GM12864 (cell line): ENCODE measurements around the gene PTER.

Experiments
- DNase-seq: peaks from one replicate; pipeline ENCODE4 v3.0.0-alpha.2; 2011; ENCODE audit warnings: low read depth
- H3K4me3 ChIP-seq: 2 replicates; pipeline ENCODE4 v1.5.1; 2011; ENCODE audit warnings: mild to moderate bottlenecking, low read depth, low read length, control low read depth
- TF ChIP-seq, protein P1 (sequence below): IDR thresholded peaks from 2 replicates; pipeline ENCODE4 v1.5.1; 2011; ENCODE audit warnings: low read depth, mild to moderate bottlenecking, moderate library complexity, low read length, control low read depth, inconsistent platforms; ENCODE audit errors: missing control alignments

PTER gene

DNA sequence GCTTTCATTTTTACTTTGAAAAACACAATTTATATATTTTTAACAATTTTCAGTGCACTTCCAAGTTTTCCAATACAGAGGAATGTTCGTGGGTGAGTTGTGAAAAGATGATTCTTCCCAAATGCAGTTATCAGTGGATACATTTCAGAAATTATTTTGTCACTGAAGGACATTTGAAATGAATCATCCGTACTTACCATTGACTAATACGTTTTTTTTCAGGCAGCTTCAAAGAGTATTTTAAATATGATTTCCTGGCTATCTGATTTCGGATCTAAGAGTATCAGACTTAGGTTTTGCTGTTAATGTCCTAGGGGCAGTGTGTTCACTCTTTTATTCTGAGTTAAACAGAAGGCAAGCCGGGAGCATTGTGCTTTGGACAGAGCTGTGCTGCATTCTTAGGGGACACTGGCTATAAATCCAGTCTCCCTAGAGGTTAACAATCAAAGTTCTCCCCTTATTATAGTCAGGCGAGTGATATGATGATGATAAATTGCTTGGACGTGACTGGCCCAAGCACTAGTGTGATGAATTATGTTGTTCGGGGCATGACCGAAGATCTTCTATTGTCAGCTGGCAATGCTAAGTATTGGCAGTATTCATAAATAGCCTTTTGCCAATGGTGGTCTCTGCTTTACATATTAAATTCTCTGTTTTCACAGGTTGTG lies 4.5 kb downstream of the PTER start:
- DNase-seq, result no peak
- H3K4me3 ChIP-seq, result peak overlapping the region; percentile 22; the same call in 1 of the 2 replicates

DNA sequence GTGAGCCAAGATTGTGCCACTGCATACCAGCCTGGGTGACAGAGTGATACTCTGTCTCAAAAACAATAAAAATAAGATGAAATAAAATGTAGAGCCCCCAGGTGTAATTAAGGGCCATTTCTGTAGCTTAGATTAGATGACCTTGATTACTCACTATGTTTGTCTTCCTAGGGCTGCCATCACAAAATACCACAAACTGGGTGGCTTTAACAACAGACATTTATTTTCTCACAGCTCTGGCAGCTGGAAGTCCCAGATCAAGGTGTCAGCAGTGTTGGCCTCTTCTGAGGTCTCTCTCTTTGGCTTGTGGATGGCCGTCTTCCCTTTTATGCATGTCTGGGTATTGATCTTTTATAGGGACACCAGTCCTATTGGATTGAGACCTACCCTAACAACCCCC lies 6.1 kb downstream of the PTER start:
- no peak overlapping the region for H3K4me3 ChIP-seq

More for the DNA sequence above, 4.5 kb downstream of the PTER start:
- TF ChIP-seq, protein P1, sequence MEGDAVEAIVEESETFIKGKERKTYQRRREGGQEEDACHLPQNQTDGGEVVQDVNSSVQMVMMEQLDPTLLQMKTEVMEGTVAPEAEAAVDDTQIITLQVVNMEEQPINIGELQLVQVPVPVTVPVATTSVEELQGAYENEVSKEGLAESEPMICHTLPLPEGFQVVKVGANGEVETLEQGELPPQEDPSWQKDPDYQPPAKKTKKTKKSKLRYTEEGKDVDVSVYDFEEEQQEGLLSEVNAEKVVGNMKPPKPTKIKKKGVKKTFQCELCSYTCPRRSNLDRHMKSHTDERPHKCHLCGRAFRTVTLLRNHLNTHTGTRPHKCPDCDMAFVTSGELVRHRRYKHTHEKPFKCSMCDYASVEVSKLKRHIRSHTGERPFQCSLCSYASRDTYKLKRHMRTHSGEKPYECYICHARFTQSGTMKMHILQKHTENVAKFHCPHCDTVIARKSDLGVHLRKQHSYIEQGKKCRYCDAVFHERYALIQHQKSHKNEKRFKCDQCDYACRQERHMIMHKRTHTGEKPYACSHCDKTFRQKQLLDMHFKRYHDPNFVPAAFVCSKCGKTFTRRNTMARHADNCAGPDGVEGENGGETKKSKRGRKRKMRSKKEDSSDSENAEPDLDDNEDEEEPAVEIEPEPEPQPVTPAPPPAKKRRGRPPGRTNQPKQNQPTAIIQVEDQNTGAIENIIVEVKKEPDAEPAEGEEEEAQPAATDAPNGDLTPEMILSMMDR, result no peak

DNA sequence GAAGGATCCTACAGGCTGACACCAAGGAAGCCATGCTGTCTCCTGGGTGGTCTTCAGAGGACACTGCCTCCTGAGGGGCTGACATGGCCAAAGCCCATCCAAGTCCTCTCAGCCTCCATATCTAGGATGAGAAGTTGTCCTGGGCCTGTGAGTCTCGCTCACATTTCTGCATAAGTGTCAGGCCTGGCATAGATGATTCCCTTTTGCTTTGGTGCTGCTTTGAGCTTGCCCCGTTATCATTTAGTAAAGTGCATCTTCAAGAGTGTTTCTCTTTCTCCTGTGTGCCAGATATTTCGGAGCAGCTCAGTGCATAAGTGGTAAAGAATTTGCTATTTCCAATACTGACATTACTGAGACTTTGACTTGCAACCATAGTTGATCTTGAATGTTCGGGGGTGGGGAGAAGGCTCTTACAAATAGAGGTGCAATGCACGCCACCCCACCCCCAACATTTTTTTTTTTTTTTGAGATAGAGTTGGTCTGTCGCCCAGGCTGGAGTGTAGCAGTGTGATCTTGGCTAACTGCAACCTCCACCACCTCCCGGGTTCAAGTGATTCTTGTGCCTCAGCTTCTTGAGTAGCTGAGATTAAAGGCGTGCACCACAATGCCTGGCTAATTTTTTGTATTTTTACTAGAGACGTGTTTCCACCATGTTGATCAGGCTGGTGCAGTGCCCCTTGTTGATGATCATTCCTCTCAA lies 9.1 kb downstream of the PTER start:
- no peak for DNase-seq
- H3K4me3 ChIP-seq, result no peak overlapping the region
- TF ChIP-seq, protein P1, result no peak

More for the DNA sequence above, 6.1 kb downstream of the PTER start:
- TF ChIP-seq, protein P1, result no peak
- DNase-seq, result no peak

DNA sequence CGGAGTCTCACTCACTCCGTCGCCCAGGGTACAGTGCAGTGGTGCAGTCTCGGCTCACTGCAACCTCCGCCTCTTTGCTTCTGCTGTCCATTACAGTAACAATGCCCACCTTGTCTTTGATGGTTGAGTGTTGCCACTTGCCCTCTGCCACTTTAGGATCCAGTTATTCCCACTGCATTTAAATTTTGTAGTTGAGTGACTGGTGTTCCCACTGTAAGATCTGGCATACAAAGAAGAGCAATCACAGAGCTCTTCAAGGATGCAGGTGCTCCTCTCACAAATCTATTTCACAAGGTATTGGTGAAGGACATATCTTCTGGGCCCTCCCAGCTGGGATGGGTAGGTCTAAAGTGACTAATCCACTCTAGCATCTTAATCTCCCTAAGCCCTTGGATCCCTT lies 12.6 kb downstream of the PTER start:
- no peak overlapping the region for H3K4me3 ChIP-seq
- TF ChIP-seq, protein P1, result no peak
- DNase-seq, result no peak

DNA sequence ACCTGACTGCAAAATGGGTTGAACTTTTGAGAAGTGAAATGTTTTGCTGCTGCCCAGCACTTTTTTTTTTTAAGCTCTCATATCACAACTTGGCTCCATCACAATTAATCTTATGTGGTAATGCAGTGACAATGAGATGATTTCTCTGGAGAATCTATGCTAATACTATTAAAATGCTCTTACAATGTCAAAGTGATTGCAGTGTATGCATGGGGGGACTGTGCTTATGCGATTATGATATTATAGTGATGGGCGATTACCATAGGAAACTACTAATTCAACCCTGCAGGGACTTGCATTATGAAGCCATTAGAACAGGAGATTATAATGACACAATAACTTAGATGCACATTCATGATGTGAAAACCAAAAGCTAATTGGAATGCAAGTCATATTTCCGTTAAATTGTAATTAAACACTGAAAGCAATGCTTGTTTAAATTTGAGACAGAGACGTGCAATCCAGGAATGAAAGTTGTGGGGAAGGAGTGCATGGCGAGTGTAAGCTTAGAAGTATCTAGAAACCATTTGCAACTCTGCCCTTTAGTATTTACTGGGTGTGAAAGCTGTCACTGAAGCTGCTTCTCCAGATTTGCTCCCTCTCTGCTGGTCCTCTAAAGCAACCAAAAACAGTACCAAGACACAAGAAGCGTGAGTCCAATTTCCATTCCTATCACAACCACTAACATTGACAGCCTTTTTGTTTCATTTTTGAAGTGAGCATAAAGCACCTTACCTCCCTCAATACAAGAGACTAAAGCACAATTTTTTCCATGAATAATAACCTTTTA lies 21.6 kb downstream of the PTER start:
- TF ChIP-seq, protein P1, result no peak
- no peak overlapping the region for H3K4me3 ChIP-seq
- no peak for DNase-seq

DNA sequence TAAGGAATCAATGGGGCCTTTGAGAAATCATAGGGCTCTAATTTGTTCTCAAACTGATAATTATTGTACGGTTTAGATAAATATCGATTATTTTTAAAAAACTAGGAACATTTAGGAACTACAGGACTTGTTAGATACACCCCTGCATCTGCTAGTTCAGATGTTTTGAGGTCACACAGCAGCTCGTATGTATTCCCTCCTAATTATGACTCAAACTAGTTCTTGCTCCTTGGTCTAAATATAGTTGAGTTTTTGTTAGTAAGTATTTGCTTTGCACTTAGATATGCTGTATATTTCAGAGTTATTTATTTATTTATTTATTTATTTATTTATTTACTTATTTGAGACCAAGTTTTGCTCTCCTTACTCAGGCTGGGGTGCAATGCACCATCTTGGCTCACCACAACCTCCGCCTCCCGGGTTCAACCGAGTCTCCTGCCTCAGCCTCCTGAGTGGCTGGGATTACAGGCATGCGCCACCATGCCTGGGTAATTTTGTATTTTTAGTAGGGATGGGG lies 22.7 kb downstream of the PTER start:
- DNase-seq, result no peak
- TF ChIP-seq, protein P1, result no peak
- no peak overlapping the region for H3K4me3 ChIP-seq
